Central memory CD4-positive, alpha-beta T cell (primary cell): Measurements from ENCODE around the gene KDM2A.

Experiments used
- DNase-seq: peaks from one replicate; pipeline ENCODE4 v3.0.0; 2022

The KDM2A gene

DNA sequence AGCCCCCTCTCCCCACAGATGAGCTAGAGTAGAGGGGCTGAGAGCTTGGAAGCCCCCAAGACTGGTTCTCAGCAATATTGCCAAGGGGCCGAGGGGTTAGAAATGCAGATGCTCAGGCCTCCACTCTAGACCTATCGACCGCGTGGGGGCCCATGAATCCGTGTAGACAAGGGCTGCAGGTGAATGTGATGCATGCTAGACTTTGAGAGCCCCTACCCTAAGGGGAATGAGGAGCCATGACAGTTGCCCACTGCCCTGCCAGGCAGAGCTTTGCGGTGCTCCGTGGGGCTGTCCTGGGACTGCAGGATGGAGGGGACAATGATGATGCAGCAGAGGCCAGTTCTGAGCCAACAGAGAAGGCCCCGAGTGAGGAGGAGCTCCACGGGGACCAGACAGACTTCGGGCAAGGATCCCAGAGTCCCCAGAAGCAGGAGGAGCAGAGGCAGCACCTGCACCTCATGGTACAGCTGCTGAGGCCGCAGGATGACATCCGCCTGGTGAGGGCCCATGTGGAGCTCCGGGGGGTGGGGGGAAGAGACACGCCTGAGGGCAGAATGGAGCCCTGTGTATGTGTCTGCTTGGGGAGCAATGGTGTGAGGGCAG is 185.5 kb downstream of the KDM2A start:
- no peak for DNase-seq

DNA sequence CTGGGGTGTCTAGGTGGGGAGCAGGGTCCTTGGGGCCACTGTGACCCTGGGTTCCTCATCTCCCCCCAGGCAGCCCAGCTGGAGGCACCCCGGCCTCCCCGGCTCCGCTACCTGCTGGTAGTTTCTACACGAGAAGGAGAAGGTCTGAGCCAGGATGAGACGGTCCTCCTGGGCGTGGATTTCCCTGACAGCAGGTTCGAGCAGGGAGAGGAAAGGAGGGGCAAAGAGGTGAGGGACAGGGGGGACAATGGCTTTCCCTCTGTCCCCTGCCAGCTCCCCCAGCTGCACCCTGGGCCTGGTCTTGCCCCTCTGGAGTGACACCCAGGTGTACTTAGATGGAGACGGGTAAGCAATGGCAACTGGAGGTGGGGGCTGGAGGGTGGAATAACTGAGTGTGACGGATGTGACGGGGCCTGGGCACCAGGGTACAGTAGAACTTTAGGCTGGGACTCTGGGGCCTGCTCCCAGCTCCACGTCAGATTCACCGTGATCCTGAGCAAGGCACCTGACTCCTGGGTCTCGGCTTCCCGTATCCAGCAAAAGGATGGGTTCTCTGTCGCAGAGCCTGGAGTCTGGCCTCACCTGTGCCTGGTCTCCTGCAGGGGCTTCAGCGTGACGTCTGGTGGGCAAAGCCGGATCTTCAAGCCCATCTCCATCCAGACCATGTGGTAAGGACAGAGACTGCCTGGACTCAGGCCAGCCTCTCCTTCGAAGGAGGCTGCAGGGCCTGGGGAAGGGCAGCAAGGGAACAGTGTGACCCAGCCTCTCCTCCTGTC is 187.9 kb downstream of the KDM2A start:
- DNase-seq: no peak

DNA sequence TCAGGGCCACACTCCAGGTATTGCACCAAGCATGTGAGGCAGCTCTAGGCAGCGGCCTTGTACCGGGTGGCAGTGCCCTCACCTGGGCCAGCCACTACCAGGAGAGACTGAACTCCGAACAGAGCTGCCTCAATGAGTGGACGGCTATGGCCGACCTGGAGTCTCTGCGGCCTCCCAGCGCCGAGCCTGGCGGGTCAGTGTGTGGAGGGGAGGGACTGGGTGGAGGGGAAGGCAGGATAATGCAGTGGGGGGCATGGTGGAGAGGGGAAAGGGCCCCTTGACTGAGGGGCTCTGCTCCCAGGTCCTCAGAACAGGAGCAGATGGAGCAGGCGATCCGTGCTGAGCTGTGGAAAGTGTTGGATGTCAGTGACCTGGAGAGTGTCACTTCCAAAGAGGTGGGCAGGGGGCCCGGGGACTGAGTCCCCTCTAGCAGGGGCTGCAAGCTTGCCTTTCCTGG is 188.5 kb downstream of the KDM2A start:
- DNase-seq: no peak
